ENCODE measurements around the gene OR1J2.
A peak's percentile ranks its signal among the peaks of the same experiment; 100 is the strongest.

The OR1J2 gene, protein sequence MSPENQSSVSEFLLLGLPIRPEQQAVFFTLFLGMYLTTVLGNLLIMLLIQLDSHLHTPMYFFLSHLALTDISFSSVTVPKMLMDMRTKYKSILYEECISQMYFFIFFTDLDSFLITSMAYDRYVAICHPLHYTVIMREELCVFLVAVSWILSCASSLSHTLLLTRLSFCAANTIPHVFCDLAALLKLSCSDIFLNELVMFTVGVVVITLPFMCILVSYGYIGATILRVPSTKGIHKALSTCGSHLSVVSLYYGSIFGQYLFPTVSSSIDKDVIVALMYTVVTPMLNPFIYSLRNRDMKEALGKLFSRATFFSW

DNA sequence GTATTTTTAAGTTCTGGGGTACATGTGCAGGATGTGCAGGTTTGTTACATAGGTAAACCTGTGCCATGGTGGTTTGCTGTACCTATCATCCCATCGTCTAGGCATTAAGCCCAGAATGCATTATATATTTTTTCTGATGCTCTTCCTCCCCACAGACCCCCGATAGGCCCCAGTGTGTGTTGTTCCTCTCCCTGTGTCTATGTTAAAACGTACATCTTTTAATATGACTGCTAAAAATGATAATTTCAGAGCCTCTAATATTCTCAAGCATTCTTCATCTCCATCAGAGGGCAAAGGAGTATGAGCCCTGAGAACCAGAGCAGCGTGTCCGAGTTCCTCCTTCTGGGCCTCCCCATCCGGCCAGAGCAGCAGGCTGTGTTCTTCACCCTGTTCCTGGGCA, at the start of gene OR1J2:
OR1J2 (plus strand) TSS at position 301 of the 400 bp plus-strand sequence; CDS start at position 301, 0 bp downstream.
- no peak for TF ChIP-seq ZNF274 (IDR thresholded peaks at IDR 0.05; ENCODE audit: low read depth, low read length)

GRCh38 chr9:122463828-122464632, 46.6 kb upstream of the OR1J2 start:
- peak overlapping the region; percentile 58; the same call in 1 of the 2 replicates for H3K4me3 ChIP-seq (ENCODE audit: low read length)
- no peak for TF ChIP-seq ZNF274 (IDR thresholded peaks at IDR 0.05; ENCODE audit: low read depth, low read length)

More for the DNA sequence above, at the start of gene OR1J2:
- no peak within 1 kb of the TSS for H3K4me3 ChIP-seq (ENCODE audit: low read length)

GRCh38 chr9:122464633-122465567, 45.7 kb upstream of the OR1J2 start:
- no peak for TF ChIP-seq ZNF274 (IDR thresholded peaks at IDR 0.05; ENCODE audit: low read depth, low read length)
- H3K4me3 ChIP-seq (ENCODE audit: low read length), result peak overlapping the region; percentile 58

GRCh38 chr9:122466456-122466855, 44.1 kb upstream of the OR1J2 start:
- H3K4me3 ChIP-seq (ENCODE audit: low read length), result no peak overlapping the region
- TF ChIP-seq ZNF274 (IDR thresholded peaks at IDR 0.05; ENCODE audit: low read depth, low read length), result no peak

DNA sequence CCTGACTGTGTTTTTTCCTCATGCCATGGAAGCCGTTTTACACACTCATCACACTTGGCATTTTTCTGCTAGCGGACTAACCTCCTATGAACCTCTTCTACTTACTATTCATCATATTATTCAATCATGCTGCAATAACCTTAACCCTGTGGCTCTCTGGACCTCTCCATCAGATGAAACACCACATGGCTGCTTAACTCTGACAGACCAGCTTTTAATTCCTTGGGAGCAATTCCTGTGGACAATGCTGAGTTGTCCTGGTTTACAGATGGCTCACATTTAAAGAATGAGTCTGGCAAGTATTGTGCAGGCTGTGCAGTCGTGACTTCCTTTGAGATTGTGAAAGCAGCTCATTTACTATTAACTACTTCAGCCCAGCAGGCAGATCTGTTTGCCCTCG, 41.9 kb upstream of the OR1J2 start:
- H3K4me3 ChIP-seq (ENCODE audit: low read length), result no peak overlapping the region
- TF ChIP-seq ZNF274 (IDR thresholded peaks at IDR 0.05; ENCODE audit: low read depth, low read length), result no peak

GRCh38 chr9:122474561-122474960, 36.0 kb upstream of the OR1J2 start:
- no peak for TF ChIP-seq ZNF274 (IDR thresholded peaks at IDR 0.05; ENCODE audit: low read depth, low read length)
- no peak overlapping the region for H3K4me3 ChIP-seq (ENCODE audit: low read length)

GRCh38 chr9:122475717-122476116, 34.9 kb upstream of the OR1J2 start:
- no peak overlapping the region for H3K4me3 ChIP-seq (ENCODE audit: low read length)
- TF ChIP-seq ZNF274 (IDR thresholded peaks at IDR 0.05; ENCODE audit: low read depth, low read length), result no peak

DNA sequence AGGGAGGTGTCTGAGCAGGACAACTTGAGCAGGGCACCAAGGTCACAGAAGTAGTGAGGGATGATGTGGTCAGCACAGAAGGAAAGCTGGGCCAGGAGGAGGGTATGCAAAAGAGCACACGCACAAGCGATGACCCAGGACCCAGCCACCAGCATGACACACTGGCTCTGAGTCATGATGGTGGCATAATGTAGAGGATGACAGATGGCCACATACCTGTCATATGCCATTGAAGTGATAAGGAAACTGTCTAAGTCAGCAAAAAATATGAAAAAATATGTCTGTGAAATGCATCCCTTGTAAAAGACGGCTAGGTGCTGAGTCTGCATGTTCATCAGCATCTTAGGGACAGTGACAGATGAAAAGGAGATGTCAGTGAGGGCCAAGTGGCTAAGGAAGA, 33.3 kb upstream of the OR1J2 start:
- no peak overlapping the region for H3K4me3 ChIP-seq (ENCODE audit: low read length)
- no peak for TF ChIP-seq ZNF274 (IDR thresholded peaks at IDR 0.05; ENCODE audit: low read depth, low read length)

- no peak for TF ChIP-seq ZNF274 (IDR thresholded peaks at IDR 0.05; ENCODE audit: low read depth, low read length)
- H3K4me3 ChIP-seq (ENCODE audit: low read length), result no peak within 1 kb of the TSS
These were observed 32.8 kb upstream of the OR1J2 start, which contains the start of gene OR1J1 for GRCh38 chr9:122477826-122478225. Gene OR1J1, minus strand, starts transcription at chr9:122477926. Its CDS starts 0 bp downstream, at chr9:122477926.

- H3K4me3 ChIP-seq (ENCODE audit: low read length), result no peak overlapping the region
- TF ChIP-seq ZNF274 (IDR thresholded peaks at IDR 0.05; ENCODE audit: low read depth, low read length), result no peak
These were observed 31.5 kb upstream of the OR1J2 start for GRCh38 chr9:122479062-122479461.

DNA sequence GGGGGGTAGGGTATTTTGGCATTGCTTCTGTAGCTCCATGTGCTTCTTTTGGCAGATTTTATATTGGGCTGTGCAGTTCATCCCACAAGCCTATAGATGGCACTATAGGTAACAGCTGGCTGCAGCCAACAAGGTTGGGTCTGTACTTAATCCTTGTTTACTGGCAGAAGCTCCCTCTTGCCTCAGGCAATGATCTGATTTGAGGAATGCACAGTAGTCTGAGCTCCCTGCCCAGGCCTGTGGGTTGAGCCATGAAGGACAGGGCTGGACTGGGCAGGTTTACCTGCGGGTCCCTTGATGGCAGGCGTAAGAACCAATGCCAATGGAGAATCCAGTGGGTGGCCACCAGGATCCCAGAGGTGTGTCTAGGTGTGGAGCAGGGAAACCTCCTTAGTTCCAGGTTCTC, 11.7 kb upstream of the OR1J2 start:
- no peak for TF ChIP-seq ZNF274 (IDR thresholded peaks at IDR 0.05; ENCODE audit: low read depth, low read length)

GRCh38 chr9:122506964-122507363, 3.6 kb upstream of the OR1J2 start:
- TF ChIP-seq ZNF274 (IDR thresholded peaks at IDR 0.05; ENCODE audit: low read depth, low read length), result no peak
- H3K4me3 ChIP-seq (ENCODE audit: low read length), result no peak overlapping the region

More for the DNA sequence above, 11.7 kb upstream of the OR1J2 start:
- H3K4me3 ChIP-seq (ENCODE audit: low read length), result no peak overlapping the region

GRCh38 chr9:122518226-122518625, 7.6 kb downstream of the OR1J2 start:
- TF ChIP-seq ZNF274 (IDR thresholded peaks at IDR 0.05; ENCODE audit: low read depth, low read length), result no peak
- no peak overlapping the region for H3K4me3 ChIP-seq (ENCODE audit: low read length)

DNA sequence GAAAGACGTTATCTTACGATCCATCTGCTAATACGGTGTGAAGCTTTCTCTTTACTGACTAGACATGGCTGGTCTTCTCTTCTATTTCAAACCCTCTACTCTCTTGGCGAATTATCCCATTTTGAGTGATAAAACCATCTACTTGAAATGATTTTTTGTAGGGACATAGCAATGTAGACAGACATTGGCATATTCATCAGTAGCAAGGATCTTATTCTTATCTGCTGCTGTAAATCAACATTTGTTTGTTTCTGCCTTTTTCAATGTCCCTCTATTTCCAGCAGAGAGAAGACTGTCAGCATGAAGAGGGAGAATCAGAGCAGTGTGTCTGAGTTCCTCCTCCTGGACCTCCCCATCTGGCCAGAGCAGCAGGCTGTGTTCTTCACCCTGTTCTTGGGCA, 8.2 kb downstream of the OR1J2 start, which contains the start of gene OR1J4:
OR1J4 (plus strand) TSS at position 301 of the 400 bp plus-strand sequence; CDS start at position 301, 0 bp downstream.
- H3K4me3 ChIP-seq (ENCODE audit: low read length), result no peak within 1 kb of the TSS
- TF ChIP-seq ZNF274 (IDR thresholded peaks at IDR 0.05; ENCODE audit: low read depth, low read length), result no peak
